Measurements from ENCODE around the gene MCCC2.

DNA sequence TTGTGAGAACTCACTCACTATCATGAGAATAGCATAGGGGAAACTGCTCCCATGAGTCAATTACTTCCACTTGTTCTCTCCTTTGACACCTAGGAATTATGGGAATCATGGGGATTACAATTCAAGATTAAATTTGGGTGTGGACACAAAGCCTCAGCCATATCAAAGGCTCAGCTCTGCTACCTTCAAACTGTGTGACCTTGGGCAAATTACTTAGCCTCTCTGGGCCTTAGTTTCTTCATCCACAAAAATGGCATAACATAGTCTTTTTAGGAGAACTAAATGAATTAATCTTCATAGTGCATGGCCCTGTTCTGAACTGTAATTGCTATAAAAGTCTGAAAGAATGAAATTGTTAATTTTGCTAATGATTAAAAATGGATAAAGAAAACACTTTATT lies 113.7 kb downstream of the MCCC2 start:
- no peak for TF ChIP-seq TAF1 (IDR thresholded peaks at IDR 0.05; ENCODE audit: low read depth)
- TF ChIP-seq, protein P1, sequence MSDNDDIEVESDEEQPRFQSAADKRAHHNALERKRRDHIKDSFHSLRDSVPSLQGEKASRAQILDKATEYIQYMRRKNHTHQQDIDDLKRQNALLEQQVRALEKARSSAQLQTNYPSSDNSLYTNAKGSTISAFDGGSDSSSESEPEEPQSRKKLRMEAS (IDR thresholded peaks at IDR 0.05) = no peak
- TF ChIP-seq, protein P2, sequence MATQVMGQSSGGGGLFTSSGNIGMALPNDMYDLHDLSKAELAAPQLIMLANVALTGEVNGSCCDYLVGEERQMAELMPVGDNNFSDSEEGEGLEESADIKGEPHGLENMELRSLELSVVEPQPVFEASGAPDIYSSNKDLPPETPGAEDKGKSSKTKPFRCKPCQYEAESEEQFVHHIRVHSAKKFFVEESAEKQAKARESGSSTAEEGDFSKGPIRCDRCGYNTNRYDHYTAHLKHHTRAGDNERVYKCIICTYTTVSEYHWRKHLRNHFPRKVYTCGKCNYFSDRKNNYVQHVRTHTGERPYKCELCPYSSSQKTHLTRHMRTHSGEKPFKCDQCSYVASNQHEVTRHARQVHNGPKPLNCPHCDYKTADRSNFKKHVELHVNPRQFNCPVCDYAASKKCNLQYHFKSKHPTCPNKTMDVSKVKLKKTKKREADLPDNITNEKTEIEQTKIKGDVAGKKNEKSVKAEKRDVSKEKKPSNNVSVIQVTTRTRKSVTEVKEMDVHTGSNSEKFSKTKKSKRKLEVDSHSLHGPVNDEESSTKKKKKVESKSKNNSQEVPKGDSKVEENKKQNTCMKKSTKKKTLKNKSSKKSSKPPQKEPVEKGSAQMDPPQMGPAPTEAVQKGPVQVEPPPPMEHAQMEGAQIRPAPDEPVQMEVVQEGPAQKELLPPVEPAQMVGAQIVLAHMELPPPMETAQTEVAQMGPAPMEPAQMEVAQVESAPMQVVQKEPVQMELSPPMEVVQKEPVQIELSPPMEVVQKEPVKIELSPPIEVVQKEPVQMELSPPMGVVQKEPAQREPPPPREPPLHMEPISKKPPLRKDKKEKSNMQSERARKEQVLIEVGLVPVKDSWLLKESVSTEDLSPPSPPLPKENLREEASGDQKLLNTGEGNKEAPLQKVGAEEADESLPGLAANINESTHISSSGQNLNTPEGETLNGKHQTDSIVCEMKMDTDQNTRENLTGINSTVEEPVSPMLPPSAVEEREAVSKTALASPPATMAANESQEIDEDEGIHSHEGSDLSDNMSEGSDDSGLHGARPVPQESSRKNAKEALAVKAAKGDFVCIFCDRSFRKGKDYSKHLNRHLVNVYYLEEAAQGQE (IDR thresholded peaks at IDR 0.05; ENCODE audit: low read depth) = no peak
- TF ChIP-seq RAD21 (IDR thresholded peaks at IDR 0.05; ENCODE audit: low read depth) = no peak
- TF ChIP-seq ZBTB7A (IDR thresholded peaks at IDR 0.05; ENCODE audit: low read depth) = no peak
- TF ChIP-seq CEBPB (IDR thresholded peaks at IDR 0.05) = no peak
- TF ChIP-seq EP300 (IDR thresholded peaks at IDR 0.05; ENCODE audit: borderline replicate concordance) = no peak
- no peak for TF ChIP-seq EGR1 (IDR thresholded peaks at IDR 0.05)
- no peak for TF ChIP-seq TCF12 (IDR thresholded peaks at IDR 0.05; ENCODE audit: low read depth)
- TF ChIP-seq, protein P3, sequence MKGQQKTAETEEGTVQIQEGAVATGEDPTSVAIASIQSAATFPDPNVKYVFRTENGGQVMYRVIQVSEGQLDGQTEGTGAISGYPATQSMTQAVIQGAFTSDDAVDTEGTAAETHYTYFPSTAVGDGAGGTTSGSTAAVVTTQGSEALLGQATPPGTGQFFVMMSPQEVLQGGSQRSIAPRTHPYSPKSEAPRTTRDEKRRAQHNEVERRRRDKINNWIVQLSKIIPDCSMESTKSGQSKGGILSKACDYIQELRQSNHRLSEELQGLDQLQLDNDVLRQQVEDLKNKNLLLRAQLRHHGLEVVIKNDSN (IDR thresholded peaks at IDR 0.05) = no peak
- no peak for TF ChIP-seq CREB1 (IDR thresholded peaks at IDR 0.05; ENCODE audit: low read depth)
- no peak for TF ChIP-seq NFIC (IDR thresholded peaks at IDR 0.05)
- TF ChIP-seq YY1 (IDR thresholded peaks at IDR 0.05; ENCODE audit: low read depth) = no peak
- TF ChIP-seq FOXM1 (IDR thresholded peaks at IDR 0.05; ENCODE audit: borderline replicate concordance, low read depth) = no peak
